ENCODE measurements around the gene SMIM17.

Gene SMIM17

DNA sequence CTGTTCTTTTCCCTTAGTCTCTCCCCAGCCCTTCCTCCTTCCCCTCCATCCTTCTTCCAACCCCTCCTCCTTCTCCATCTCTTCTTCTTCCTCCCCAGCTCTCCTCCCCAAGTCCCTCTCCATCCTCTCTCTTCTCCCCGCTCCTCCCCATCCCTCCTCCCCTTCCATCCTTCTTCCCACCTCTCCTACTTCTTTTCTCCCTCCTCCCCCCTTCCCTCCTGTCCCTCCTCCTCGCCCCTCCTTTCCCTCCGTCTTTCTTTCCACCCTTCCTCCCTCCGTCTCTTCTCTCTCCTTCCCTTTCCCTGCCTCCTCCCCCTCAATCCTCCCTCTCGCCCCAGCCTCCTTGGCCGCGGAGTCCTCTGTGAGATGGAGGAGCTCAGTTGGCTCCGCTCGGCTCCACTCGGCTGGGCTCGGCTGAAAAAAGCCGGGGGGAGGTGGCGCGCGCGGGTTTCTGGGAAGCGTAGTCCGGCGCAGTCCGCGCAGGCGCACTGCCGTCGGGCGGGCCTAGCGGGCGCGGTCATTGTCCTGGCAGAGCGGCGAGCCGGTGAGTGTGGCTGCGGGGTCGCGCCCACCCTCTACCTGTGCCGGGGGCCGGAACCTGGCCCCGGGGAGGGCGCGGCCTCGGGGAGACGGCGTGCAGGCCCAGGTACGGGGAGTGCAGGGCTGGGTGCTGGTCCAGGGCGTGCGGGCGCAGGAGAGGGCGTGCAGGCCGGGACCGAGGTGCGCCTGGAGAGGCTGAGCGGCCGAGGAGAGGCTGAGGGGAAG is 48.0 kb upstream of the SMIM17 start, which contains the start of gene ZNF71 (continued):
- TF ChIP-seq, protein P1, sequence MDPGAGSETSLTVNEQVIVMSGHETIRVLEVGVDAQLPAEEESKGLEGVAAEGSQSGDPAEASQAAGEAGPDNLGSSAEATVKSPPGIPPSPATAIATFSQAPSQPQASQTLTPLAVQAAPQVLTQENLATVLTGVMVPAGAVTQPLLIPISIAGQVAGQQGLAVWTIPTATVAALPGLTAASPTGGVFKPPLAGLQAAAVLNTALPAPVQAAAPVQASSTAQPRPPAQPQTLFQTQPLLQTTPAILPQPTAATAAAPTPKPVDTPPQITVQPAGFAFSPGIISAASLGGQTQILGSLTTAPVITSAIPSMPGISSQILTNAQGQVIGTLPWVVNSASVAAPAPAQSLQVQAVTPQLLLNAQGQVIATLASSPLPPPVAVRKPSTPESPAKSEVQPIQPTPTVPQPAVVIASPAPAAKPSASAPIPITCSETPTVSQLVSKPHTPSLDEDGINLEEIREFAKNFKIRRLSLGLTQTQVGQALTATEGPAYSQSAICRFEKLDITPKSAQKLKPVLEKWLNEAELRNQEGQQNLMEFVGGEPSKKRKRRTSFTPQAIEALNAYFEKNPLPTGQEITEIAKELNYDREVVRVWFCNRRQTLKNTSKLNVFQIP (CRISPR knock-in tag; IDR thresholded peaks at IDR 0.05; ENCODE audit: borderline replicate concordance, low read depth) = no peak
- no peak for TF ChIP-seq SNAI2 (CRISPR knock-in tag; IDR thresholded peaks at IDR 0.05)
- TF ChIP-seq RARB (CRISPR knock-in tag; IDR thresholded peaks at IDR 0.05) = no peak
- TF ChIP-seq CSDC2 (CRISPR knock-in tag; IDR thresholded peaks at IDR 0.05) = no peak
- TF ChIP-seq ZC3H10 (CRISPR knock-in tag; IDR thresholded peaks at IDR 0.05) = no peak
- no peak for TF ChIP-seq PATZ1 (CRISPR knock-in tag; IDR thresholded peaks at IDR 0.05; ENCODE audit: borderline replicate concordance)
- no peak for TF ChIP-seq ESRRG (CRISPR knock-in tag; IDR thresholded peaks at IDR 0.05)
- TF ChIP-seq PPARA (CRISPR knock-in tag; IDR thresholded peaks at IDR 0.05; ENCODE audit: borderline replicate concordance) = no peak

DNA sequence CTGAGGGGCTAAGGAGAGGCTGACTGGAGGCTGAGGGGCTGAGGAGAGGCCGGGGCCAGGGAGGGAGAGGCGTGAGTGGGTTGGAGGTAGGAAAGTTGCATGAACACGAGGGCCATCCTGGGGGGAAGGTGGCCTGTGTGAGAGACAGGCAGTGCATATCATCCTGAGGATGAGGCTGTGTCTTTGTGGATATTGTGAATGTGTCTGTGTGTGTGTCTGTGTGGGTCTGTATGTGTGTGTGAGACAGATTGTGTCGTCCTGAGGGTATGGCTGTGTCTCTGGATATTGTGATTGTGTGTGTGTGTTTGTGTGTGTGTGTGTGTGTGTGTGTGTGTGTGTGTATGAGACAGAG is 47.4 kb upstream of the SMIM17 start:
- ATAC-seq = peak; percentile 73
- TF ChIP-seq PATZ1 (CRISPR knock-in tag; IDR thresholded peaks at IDR 0.05; ENCODE audit: borderline replicate concordance) (no peak), ARNTL (CRISPR knock-in tag; IDR thresholded peaks at IDR 0.05; ENCODE audit: borderline replicate concordance, low read depth) (no peak), TCF4 (CRISPR knock-in tag; IDR thresholded peaks at IDR 0.05; ENCODE audit: borderline replicate concordance) (no peak), ZFP30 (CRISPR knock-in tag; IDR thresholded peaks at IDR 0.05) (no peak), ZFP3 (CRISPR knock-in tag; IDR thresholded peaks at IDR 0.05) (no peak), CSDC2 (CRISPR knock-in tag; IDR thresholded peaks at IDR 0.05) (no peak), GLIS3 (CRISPR knock-in tag; IDR thresholded peaks at IDR 0.05) (no peak), CREB5 (CRISPR knock-in tag; IDR thresholded peaks at IDR 0.05; ENCODE audit: low read depth) (no peak), BACH2 (CRISPR knock-in tag; IDR thresholded peaks at IDR 0.05; ENCODE audit: borderline replicate concordance) (no peak), ZNF565 (CRISPR knock-in tag; conservative IDR thresholded peaks at IDR 0.05; ENCODE audit: low read depth) (no peak), OSR1 (CRISPR knock-in tag; IDR thresholded peaks at IDR 0.05) (no peak), PPARA (CRISPR knock-in tag; IDR thresholded peaks at IDR 0.05; ENCODE audit: borderline replicate concordance) (no peak), RARB (CRISPR knock-in tag; IDR thresholded peaks at IDR 0.05) (no peak), ZNF8 (CRISPR knock-in tag; IDR thresholded peaks at IDR 0.05) (no peak), ISL1 (CRISPR knock-in tag; IDR thresholded peaks at IDR 0.05) (no peak), TOX (CRISPR knock-in tag; IDR thresholded peaks at IDR 0.05; ENCODE audit: borderline replicate concordance) (no peak), ZNF70 (CRISPR knock-in tag; IDR thresholded peaks at IDR 0.05) (no peak)
- TF ChIP-seq, protein P1 (CRISPR knock-in tag; IDR thresholded peaks at IDR 0.05; ENCODE audit: borderline replicate concordance, low read depth) = no peak
- TF ChIP-seq, protein P2, sequence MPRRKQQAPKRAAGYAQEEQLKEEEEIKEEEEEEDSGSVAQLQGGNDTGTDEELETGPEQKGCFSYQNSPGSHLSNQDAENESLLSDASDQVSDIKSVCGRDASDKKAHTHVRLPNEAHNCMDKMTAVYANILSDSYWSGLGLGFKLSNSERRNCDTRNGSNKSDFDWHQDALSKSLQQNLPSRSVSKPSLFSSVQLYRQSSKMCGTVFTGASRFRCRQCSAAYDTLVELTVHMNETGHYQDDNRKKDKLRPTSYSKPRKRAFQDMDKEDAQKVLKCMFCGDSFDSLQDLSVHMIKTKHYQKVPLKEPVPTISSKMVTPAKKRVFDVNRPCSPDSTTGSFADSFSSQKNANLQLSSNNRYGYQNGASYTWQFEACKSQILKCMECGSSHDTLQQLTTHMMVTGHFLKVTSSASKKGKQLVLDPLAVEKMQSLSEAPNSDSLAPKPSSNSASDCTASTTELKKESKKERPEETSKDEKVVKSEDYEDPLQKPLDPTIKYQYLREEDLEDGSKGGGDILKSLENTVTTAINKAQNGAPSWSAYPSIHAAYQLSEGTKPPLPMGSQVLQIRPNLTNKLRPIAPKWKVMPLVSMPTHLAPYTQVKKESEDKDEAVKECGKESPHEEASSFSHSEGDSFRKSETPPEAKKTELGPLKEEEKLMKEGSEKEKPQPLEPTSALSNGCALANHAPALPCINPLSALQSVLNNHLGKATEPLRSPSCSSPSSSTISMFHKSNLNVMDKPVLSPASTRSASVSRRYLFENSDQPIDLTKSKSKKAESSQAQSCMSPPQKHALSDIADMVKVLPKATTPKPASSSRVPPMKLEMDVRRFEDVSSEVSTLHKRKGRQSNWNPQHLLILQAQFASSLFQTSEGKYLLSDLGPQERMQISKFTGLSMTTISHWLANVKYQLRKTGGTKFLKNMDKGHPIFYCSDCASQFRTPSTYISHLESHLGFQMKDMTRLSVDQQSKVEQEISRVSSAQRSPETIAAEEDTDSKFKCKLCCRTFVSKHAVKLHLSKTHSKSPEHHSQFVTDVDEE (CRISPR knock-in tag; IDR thresholded peaks at IDR 0.05) = no peak

Measured in SK-N-SH treated with all-trans-retinoic acid at 6 μM for 48 hours (cell line).